Measurements from ENCODE around the gene COLEC11.
"Not testable (repeated sequence)": the region's sequence is repeated elsewhere in the genome, so short reads cannot be mapped to it uniquely, and the experiment has no call there.

Gene COLEC11

GRCh38 chr2:3626118-3626811 lies 31.4 kb downstream of the COLEC11 start:
- no peak for DNase-seq

- no peak for DNase-seq
These were observed 32.0 kb downstream of the COLEC11 start for GRCh38 chr2:3626812-3627499.

GRCh38 chr2:3627500-3628100 lies 32.7 kb downstream of the COLEC11 start:
- no peak for DNase-seq

- no peak for DNase-seq
These were observed 33.3 kb downstream of the COLEC11 start for GRCh38 chr2:3628241-3628679.

DNA sequence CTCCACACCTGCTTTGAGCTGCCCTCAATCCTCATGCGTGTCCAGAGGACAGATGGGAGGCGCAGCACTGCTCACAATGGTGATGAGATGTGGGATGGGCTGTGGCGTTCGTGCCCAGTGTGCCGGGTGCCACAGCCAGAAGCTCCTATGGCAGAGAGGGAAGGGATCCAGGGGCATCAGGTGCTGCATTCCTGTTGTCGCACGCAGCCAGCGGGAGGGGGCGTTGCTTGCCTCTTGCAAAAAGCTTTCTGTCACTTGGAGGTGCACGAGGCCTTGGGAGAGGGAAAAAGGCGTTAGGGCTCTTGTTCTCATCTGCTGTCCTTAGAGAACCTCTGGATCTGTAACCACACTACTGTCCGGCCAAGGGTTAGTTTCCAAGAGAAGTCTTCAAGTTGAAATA lies 33.9 kb downstream of the COLEC11 start:
- no peak for DNase-seq

- no peak for DNase-seq
These were observed 35.7 kb downstream of the COLEC11 start for GRCh38 chr2:3630631-3631030.

GRCh38 chr2:3631161-3631850 lies 36.4 kb downstream of the COLEC11 start:
- no peak for DNase-seq

- no peak for DNase-seq
These were observed 37.1 kb downstream of the COLEC11 start for GRCh38 chr2:3631851-3632659.

DNA sequence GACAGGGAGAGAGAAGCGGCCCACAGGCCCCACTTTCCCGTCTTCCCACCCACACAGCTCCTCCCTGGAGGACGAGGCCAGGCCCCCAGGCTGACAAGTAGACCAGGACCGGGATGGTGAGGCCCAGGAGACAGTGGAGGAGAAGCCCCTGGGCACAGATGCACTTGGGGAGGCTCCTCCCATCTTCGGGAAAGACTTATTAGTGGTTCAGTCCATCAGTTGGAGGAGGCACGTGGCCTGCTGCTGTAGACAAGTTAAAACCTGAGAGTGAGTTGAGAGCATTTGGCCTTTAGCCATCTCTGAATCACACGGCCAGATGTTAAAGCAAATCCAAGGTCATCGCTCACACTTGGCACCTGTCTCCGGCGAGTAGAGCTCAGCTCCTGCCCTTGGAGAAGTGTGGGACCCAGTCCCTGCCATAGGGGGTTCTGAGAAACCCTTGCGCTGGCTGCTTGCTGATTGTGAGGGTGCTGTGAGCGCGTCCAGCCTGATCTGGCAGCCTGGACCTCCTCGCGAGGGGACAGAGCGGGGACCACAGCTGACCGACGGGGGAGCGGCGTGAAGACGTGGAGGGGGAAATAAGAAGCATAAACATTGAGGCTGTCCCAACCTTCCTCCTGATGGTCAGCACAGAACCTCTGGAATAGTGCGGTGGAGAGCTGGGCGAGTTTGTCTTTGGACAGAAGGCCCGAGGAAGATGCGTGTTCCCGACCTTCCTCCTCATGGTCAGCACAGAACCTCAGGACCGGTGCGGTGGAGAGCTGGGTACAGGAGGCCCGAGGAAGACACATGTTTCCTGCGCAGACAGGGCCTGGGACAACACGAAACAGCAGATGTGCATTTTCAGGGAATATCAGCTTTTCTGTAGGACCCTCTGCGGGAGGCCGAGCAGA lies 38.4 kb downstream of the COLEC11 start:
- DNase-seq = no peak

GRCh38 chr2:3633982-3634595 lies 39.2 kb downstream of the COLEC11 start:
- no peak for DNase-seq

DNA sequence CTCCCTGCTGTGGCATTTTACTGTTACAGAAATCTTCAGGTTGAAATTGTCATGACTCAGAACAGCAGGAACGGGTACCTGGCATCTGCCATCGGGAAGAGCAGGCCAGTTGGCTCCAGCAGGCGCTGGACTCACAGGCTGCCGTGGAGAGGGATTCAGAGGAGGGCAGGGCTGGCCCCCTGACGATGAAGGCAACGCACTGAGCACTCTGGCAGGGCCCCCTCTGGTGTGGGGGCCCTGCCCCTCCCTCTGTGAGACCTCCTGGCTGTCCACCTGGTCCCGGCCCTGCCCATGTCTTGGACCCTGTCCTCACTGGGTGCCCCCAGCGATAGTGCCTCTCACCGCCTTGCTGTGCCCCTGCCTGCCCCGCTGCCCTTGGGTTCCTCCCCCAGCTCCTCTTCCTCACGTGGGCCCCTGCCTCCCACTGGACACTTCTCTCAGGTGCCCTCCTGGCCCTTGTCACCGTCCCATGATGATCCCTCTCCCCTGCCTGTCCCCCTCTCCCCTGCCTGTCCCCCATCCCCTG lies 39.7 kb downstream of the COLEC11 start:
- no peak for DNase-seq

GRCh38 chr2:3635171-3635974 lies 40.5 kb downstream of the COLEC11 start:
- DNase-seq = no peak

DNA sequence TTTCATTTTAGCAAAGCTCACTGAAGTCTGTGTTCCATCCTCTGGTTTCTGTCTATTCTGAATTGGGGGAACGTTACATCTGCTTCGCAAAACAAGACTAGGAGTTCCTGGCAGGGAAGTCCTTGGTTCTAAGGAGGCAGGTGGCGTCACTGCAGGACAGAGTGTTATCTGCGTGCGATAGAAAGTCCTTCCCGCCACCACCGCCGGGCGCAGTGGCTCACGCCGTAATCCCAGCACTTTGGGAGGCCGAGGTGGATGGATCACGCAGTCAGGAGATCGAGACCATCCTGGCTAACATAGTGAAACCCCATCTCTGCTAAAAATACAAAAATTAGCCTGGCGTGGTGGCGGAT lies 41.0 kb downstream of the COLEC11 start:
- DNase-seq = not testable (repeated sequence)

DNA sequence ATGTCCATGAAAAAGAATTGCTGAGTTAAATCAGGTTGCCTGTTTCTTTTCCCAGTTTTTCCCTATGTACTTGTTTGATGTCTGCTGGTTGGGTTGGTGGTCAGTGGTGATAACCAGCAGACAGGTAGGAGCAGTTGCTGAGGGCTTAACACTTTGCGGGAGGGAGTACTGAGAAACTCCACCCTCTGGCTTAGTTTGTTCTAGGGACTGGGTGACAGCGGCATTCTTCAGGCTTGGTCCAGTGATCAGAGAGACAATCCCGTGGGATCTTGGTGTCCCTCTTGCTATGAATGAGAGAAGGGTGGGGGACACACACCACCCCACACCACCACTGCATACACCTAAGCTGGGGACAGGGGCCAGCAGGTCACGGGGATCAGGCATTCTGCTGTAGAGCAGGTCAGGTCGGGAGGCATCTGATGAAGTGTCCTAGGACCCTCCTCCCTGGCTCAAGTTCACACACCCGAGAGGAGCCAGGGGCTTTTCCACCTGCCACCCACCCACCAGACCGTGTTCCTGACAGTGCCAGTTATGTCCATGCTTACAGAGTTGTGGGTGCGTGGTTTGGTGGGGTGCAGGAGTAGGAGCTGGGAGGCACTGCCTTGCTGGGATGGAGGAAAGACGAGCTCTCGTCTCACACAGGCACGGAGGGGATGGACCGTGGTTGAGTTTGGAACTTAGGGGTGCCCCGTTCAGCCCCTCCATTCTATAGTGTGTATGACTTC lies 41.8 kb downstream of the COLEC11 start:
- no peak for DNase-seq

DNA sequence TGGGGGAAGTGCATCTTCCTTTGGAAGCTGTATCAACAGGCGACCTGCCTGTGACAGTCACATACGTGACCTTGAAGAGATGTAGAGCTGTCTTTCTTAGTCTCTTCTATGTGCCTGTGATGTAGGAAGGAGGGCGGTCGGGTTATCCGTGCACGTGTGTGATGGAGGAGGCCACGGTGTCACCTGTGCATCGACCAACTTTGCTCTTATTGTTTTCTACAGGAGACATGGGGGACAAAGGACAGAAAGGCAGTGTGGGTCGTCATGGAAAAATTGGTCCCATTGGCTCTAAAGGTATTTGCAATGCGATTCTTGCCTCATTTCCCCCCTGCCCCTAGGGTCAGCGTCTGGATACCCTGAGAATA lies 42.4 kb downstream of the COLEC11 start:
- no peak for DNase-seq

DNA sequence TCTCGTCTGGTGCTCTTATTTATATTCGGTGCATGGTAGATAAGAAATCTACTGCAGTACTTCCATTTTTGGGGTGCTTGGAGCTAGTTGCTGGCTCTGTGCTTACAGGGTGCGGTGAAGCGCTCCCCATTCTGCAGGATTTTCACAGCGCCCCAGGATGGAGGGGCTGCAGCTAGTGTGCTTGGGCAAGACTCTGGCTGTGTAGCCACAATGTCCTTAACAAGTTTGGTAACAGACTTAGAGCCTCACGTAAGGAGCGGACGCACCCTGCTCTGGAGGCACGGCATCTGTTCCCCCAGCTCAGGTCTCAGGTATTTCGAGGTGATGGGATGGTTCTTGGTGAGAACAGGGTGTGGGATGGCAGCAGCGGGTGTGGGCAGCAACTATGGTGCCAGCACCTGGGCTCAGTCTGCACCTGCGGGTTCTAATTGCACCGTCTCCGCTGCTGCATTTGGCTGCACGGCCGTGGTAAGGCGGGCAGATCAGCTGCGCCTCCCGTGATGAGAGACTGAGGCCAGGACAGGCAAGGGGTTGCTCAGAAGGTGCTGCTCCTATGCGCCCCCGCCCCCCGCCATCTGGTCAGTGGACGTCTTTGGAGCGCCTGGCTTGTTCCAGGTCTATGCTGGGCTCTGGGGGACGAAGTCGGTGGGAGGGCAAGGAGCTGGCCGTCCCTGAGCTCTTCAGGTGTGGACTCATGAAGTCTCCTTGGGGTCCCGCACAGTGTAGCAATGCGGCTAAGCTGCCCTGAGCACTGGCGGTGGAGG lies 43.0 kb downstream of the COLEC11 start:
- no peak for DNase-seq

DNA sequence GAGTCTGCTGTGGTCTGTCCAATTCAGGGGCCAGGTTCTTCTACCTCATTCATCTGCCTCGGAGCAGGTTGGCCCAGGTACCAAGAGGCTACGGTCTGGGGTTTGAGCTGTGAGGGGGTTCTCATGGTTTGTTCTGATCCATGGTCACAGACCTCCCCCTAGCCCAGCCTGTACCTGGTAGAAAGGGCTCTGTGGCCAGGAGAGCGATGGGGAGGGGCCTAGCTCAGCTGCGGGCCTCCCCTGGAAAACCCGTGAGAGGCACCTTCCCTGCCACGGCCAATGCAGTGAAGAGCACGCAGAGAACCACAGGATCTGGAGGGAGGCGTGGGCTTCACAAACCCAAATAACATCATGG lies 43.5 kb downstream of the COLEC11 start:
- DNase-seq = no peak

DNA sequence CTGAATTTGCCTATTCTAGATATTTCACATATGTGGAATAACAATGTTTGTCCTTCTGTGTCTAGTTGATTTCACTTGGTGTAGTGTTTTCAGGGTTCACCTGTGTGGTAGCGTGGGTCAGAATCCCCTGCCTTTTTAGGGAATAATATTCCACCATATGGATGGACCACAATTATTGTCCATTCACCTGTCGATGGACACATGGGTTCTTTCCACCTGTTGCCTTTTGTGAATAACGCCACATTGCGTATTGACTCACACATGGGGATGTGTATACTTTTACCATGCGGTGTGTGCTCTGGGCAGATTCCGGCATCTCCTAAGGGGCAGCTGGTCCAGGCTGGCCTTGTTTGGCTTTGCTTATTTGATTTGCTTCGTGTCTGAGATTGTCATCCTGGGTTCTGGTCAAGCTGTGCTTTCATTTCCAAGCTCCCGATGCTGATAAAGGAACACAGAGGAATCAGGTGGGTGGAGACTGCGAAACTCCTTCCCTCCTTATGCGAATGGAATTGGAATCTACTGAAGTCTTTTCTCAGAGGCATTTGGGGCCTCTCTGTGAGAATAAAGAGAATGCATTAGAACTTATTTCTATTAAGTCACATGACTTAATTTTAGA lies 44.2 kb downstream of the COLEC11 start:
- no peak for DNase-seq

All from MV-4-11 (cell line).